ENCODE data around the gene DPM3.

- TF ChIP-seq POLR2AphosphoS5 (IDR thresholded peaks at IDR 0.05; ENCODE audit: low read depth, low read length), result no peak
- TF ChIP-seq TAF1 (IDR thresholded peaks at IDR 0.05; ENCODE audit: borderline replicate concordance, insufficient read depth, low read length), result no peak
Observed at GRCh38 chr1:155121249-155121648, 19.1 kb downstream of the DPM3 start.

Data from PFSK-1 (cell line).